ENCODE data around the gene ZNF263.

Gene ZNF263
- total RNA-seq: 46.3 to 47.3 reads per million in 2 experiments

GRCh38 chr16:3282730-3283542 lies at the start of gene ZNF263:
Gene ZNF263 (plus strand): TSS chr16:3283491. CDS start chr16:3283819, 328 bp downstream.
- DNase-seq (ENCODE audit: low read depth): peak; percentile 88

DNA sequence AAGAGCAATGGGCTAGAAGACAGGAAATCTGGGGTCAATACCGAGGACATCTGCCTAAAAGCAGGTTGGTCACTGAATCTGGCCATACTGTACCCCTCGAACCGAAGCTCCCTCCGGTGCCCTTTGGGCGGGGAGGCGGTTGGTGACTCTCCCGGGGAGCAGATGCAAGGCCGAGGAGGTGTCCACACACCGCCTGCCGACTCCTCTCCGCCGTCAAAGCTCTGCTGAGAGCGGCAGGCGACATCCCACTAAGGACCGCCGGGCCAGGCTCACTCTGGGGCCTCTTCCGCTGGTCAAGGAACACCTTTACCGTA lies 48.8 kb upstream of the ZNF263 start:
- no peak for DNase-seq (ENCODE audit: low read depth)

GRCh38 chr16:3234857-3235561 lies 48.3 kb upstream of the ZNF263 start, which contains the start of gene ZNF200:
Gene ZNF200 (minus strand): TSS chr16:3235158. CDS start chr16:3233755, 1,403 bp downstream.
- DNase-seq (ENCODE audit: low read depth): peak; percentile 90

DNA sequence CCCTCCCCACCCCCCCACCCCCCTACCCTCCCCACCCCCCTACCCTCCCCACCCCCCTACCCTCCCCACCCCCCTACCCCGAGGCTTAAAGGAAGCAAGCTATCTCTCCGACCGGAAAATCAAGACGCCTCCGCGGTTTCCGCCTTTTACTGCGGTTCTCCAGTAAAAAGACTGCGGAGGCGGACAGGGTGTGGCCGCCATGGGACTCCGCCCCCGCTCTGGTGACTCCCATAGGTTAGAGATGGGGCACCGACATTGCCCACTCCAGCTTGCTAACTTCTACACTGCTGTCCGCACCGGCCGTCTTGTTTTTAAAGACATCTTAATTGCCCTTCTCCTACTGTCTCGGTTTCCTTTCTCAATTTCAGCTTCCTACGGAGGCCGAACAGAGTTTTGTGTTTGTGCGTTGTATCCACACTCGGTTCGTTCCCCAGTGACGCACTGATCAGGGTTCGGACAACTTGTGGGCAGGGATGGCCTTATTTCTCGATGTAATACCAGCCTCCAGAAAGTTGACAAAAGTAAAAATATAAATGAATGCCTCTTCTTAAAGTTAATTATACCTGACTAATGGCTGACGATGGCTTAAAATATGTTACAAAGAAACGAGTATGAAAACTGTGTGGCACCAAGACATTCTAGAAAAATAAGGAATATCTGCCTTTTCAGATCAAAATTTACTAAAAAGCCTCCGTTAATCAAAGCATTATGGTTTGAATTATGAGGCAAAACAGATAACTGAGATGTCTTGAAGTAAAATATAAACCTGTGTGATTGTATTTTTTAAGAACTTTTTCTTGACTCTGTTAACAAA lies 47.2 kb upstream of the ZNF263 start:
- peak; percentile 61 for DNase-seq (ENCODE audit: low read depth)

DNA sequence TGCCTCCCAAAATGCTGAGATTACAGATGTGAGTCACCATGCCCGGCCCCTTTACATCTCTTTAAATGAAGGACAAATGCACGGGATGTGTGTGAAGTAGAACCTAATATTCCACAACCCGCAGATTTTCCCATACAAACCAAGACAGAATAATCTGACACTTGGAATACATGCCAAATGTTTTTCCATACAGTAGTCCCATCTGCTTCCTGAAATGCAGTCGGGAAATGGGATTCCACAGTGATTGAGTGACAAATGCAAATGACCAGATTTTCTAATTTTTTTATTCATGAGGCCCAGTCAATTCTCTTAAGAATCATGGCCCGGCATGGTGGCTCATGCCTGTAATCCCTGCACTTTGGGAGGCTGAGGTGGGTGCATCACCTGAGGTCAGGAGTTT lies 41.5 kb upstream of the ZNF263 start:
- no peak for DNase-seq (ENCODE audit: low read depth)

- DNase-seq (ENCODE audit: low read depth): no peak
Observed at GRCh38 chr16:3242709-3243108, 40.6 kb upstream of the ZNF263 start.

GRCh38 chr16:3243882-3244281 lies 39.4 kb upstream of the ZNF263 start:
- DNase-seq (ENCODE audit: low read depth): no peak

- no peak for DNase-seq (ENCODE audit: low read depth)
Observed at GRCh38 chr16:3246002-3246401, 37.3 kb upstream of the ZNF263 start.

- DNase-seq (ENCODE audit: low read depth): no peak
Observed at GRCh38 chr16:3246876-3247275, 36.4 kb upstream of the ZNF263 start.

GRCh38 chr16:3248596-3248995 lies 34.7 kb upstream of the ZNF263 start:
- no peak for DNase-seq (ENCODE audit: low read depth)

- DNase-seq (ENCODE audit: low read depth): no peak
Observed at GRCh38 chr16:3249020-3249419, 34.3 kb upstream of the ZNF263 start.

DNA sequence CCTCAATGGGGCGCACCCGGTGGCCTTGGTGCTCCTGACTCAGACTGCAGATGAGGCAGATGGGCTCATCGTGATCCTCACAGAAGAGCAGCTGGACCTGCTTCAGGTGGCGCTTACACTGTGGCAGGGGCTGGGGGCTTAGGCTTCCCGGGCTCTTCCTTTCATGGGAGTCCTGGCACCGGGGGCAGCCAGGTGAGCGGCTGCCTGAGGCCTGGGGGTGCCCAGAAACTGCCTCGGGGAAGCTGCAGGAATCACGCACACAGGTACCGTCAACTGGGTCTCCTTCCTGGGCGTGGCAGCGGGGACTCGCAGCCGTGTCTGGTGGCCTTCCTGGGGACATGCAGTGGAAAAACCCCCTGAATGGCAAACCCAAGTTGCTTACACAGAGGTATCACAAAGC lies 33.8 kb upstream of the ZNF263 start:
- DNase-seq (ENCODE audit: low read depth): no peak

GRCh38 chr16:3252967-3253366 lies 30.3 kb upstream of the ZNF263 start:
- DNase-seq (ENCODE audit: low read depth): no peak

GRCh38 chr16:3254309-3254708 lies 29.0 kb upstream of the ZNF263 start:
- DNase-seq (ENCODE audit: low read depth): no peak

GRCh38 chr16:3256146-3256865 lies 27.0 kb upstream of the ZNF263 start, which contains the start of gene MEFV:
Gene MEFV (minus strand): TSS chr16:3256633. CDS start chr16:3256587, 46 bp downstream.
- no peak for DNase-seq (ENCODE audit: low read depth)

DNA sequence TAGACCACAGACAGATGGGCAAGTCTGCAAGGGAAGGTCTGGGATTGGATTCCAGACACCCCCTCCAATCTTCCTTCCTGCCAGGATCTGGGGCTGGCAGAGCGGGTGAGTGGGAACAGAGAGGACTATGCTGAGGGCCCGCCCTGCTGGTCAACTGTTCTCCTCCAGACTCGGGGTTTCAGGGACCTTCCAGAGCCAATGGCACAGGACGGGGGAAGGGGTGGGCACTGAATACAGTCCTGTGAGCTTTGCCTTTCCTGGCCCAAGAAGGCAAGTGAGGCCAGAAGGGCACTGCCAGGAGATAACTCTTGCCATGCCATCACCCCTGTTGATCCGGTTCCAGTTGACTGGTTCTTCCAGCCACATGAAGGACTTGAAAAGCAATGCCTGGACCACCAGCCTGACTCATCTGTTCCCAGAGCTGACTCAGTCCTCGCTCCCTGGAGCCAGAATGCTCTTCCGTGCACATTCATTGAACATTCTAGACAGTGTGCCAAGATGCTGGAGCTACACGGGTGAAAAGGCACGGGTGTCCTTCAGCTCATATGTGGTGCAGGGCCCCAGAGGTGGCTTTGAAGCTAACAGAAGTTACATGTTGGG lies 26.3 kb upstream of the ZNF263 start:
- DNase-seq (ENCODE audit: low read depth): no peak

GRCh38 chr16:3259836-3260235 lies 23.5 kb upstream of the ZNF263 start:
- no peak for DNase-seq (ENCODE audit: low read depth)

- DNase-seq (ENCODE audit: low read depth): no peak
Observed at GRCh38 chr16:3262517-3262916, 20.8 kb upstream of the ZNF263 start.

GRCh38 chr16:3264137-3265036 lies 18.9 kb upstream of the ZNF263 start:
- peak; percentile 93 for DNase-seq (ENCODE audit: low read depth)

- no peak for DNase-seq (ENCODE audit: low read depth)
Observed at GRCh38 chr16:3266873-3267537, 16.3 kb upstream of the ZNF263 start.
